ACHN (cell line): ENCODE data around the gene AFAP1.

Experiments used
- DNase-seq: peaks from one replicate; pipeline ENCODE4 v3.0.0-alpha.2; 2015
- in situ Hi-C: cut with HindIII; loops from 2 replicates; pipeline ENCODE4 v1.10.0; 2017; ENCODE audit warnings: low sequenced_read_pairs, low pct_ligation_motif_present, low pct_unique_long_range_greater_than_20kb

Gene AFAP1

GRCh38 chr4:7860600-7861163 lies 79.0 kb downstream of the AFAP1 start:
- in situ Hi-C loops, result no loop called here

GRCh38 chr4:7859326-7859725 lies 80.3 kb downstream of the AFAP1 start:
- no peak for DNase-seq
- in situ Hi-C loops, result no loop called here

More at GRCh38 chr4:7860600-7861163, 79.0 kb downstream of the AFAP1 start:
- DNase-seq, result no peak

- no peak for DNase-seq
- in situ Hi-C loops, result no loop called here
These were observed 81.2 kb downstream of the AFAP1 start for GRCh38 chr4:7858498-7858897.

- no peak for DNase-seq
- in situ Hi-C loops, result no loop called here
These were observed 81.7 kb downstream of the AFAP1 start for GRCh38 chr4:7857993-7858392.

- in situ Hi-C loops, result no loop called here
- DNase-seq, result no peak
These were observed 82.4 kb downstream of the AFAP1 start for GRCh38 chr4:7857238-7857701.

- in situ Hi-C loops, result no loop called here
- DNase-seq, result no peak
These were observed 83.9 kb downstream of the AFAP1 start for GRCh38 chr4:7855731-7856130.

- in situ Hi-C loops, result no loop called here
- DNase-seq, result no peak
These were observed 84.8 kb downstream of the AFAP1 start for GRCh38 chr4:7854697-7855370.

GRCh38 chr4:7854216-7854615 lies 85.4 kb downstream of the AFAP1 start:
- DNase-seq, result no peak
- in situ Hi-C loops, result no loop called here

- no peak for DNase-seq
- in situ Hi-C loops, result no loop called here
These were observed 86.4 kb downstream of the AFAP1 start for GRCh38 chr4:7853271-7853670.

GRCh38 chr4:7852568-7853185 lies 87.0 kb downstream of the AFAP1 start:
- in situ Hi-C loops, result no loop called here
- peak; percentile 41 for DNase-seq

- DNase-seq, result no peak
- in situ Hi-C loops, result no loop called here
These were observed 89.2 kb downstream of the AFAP1 start for GRCh38 chr4:7850489-7850888.

GRCh38 chr4:7847206-7847605 lies 92.5 kb downstream of the AFAP1 start:
- DNase-seq, result no peak
- in situ Hi-C loops, result no loop called here

GRCh38 chr4:7845493-7846128 lies 94.0 kb downstream of the AFAP1 start:
- no peak for DNase-seq
- in situ Hi-C loops, result no loop called here

- in situ Hi-C loops, result no loop called here
- DNase-seq, result no peak
These were observed 95.1 kb downstream of the AFAP1 start for GRCh38 chr4:7844594-7844991.

- in situ Hi-C loops, result no loop called here
- peak; percentile 75 for DNase-seq
These were observed 95.6 kb downstream of the AFAP1 start for GRCh38 chr4:7843831-7844593.

- in situ Hi-C loops, result no loop called here
- DNase-seq, result peak; percentile 97
These were observed 97.0 kb downstream of the AFAP1 start for GRCh38 chr4:7842384-7843279.

GRCh38 chr4:7841894-7842293 lies 97.8 kb downstream of the AFAP1 start:
- in situ Hi-C loops, result no loop called here
- DNase-seq, result no peak

GRCh38 chr4:7841071-7841470 lies 98.6 kb downstream of the AFAP1 start:
- DNase-seq, result no peak
- in situ Hi-C loops, result no loop called here
